ENCODE measurements around the gene SLC6A3. TPM values are rescaled to one million over a fixed set of nuclear protein-coding genes. Genes with fewer than 3 reads are reported as not detected.

Gene SLC6A3
- total RNA-seq, 1 experiment from 2014 or later, result not detected

- Mint-ChIP-seq H3K27ac (ENCODE audit: unreplicated experiment) (no peak overlapping the region), H3K4me1 (ENCODE audit: low read depth, unreplicated experiment) (no peaks in the 10 kb centered on the region), H3K4me3 (ENCODE audit: unreplicated experiment) (no peak overlapping the region), H3K27me3 (ENCODE audit: insufficient read depth, unreplicated experiment) (peaks cover 22% of the 10 kb centered on the region), H3K36me3 (ENCODE audit: insufficient read depth, unreplicated experiment) (no peaks in the 10 kb centered on the region), H3K9me3 (ENCODE audit: unreplicated experiment) (peaks cover 11% of the 10 kb centered on the region)
- Histone ChIP-seq H3K4me3 (ENCODE audit: low read depth, low read length) (no peak overlapping the region), H3K36me3 (ENCODE audit: control insufficient read depth, insufficient read depth, low read length) (no peaks in the 10 kb centered on the region), H3K4me1 (no peaks in the 10 kb centered on the region), H3K27me3 (replicated peaks; ENCODE audit: control insufficient read depth, insufficient read depth, low read length) (no peaks in the 10 kb centered on the region; the same call in 1 of the 2 replicates), H3K9me3 (no peaks in the 10 kb centered on the region)
- no peak for DNase-seq
- intact Hi-C loops (cut with micrococcal nuclease; ENCODE audit: unreplicated experiment), result no loop called here
- ChIA-PET CTCF (no interaction called here), POLR2A (no interaction called here)
- no TSS peak for BruUV-seq (replicated peaks)
- no peak for TF ChIP-seq CTCF (IDR thresholded peaks at IDR 0.05; ENCODE audit: insufficient read depth in 1 of 2, low read depth in 1 of 2, low read length in 1 of 2, severe bottlenecking in 1 of 2, unreplicated experiment in 1 of 2)
Observed at GRCh38 chr5:1402611-1403255, 42.5 kb downstream of the SLC6A3 start.

- Histone ChIP-seq H3K36me3 (ENCODE audit: control insufficient read depth, insufficient read depth, low read length) (no peaks in the 10 kb centered on the region), H3K9me3 (no peaks in the 10 kb centered on the region), H3K27me3 (replicated peaks; ENCODE audit: control insufficient read depth, insufficient read depth, low read length) (peaks cover 1% of the 10 kb centered on the region; the same call in 1 of the 2 replicates), H3K4me1 (no peaks in the 10 kb centered on the region), H3K4me3 (ENCODE audit: low read depth, low read length) (no peak overlapping the region)
- ChIA-PET CTCF (no interaction called here), POLR2A (no interaction called here)
- Mint-ChIP-seq H3K27me3 (ENCODE audit: insufficient read depth, unreplicated experiment) (peaks cover 23% of the 10 kb centered on the region), H3K4me1 (ENCODE audit: low read depth, unreplicated experiment) (no peaks in the 10 kb centered on the region), H3K4me3 (ENCODE audit: unreplicated experiment) (no peak overlapping the region), H3K9me3 (ENCODE audit: unreplicated experiment) (peaks cover 11% of the 10 kb centered on the region), H3K27ac (ENCODE audit: unreplicated experiment) (no peak overlapping the region), H3K36me3 (ENCODE audit: insufficient read depth, unreplicated experiment) (peaks cover 4% of the 10 kb centered on the region)
- TF ChIP-seq CTCF (IDR thresholded peaks at IDR 0.05; ENCODE audit: insufficient read depth in 1 of 2, low read depth in 1 of 2, low read length in 1 of 2, severe bottlenecking in 1 of 2, unreplicated experiment in 1 of 2), result no peak
- no TSS peak for BruUV-seq (replicated peaks)
- intact Hi-C loops (cut with micrococcal nuclease; ENCODE audit: unreplicated experiment), result no loop called here
- no peak for DNase-seq
Observed at GRCh38 chr5:1401536-1402138, 43.6 kb downstream of the SLC6A3 start.

GRCh38 chr5:1400936-1401335 is 44.3 kb downstream of the SLC6A3 start:
- no peaks in the 10 kb centered on the region for H3K36me3 ChIP-seq (ENCODE audit: control insufficient read depth, insufficient read depth, low read length)
- H3K36me3 Mint-ChIP-seq (ENCODE audit: insufficient read depth, unreplicated experiment), result peaks cover 5% of the 10 kb centered on the region
- BruUV-seq (replicated peaks), result no TSS peak
- peaks cover 6% of the 10 kb centered on the region; the same call in 1 of the 2 replicates for H3K27me3 ChIP-seq (replicated peaks; ENCODE audit: control insufficient read depth, insufficient read depth, low read length)
- no peaks in the 10 kb centered on the region for H3K4me1 ChIP-seq
- TF ChIP-seq CTCF (IDR thresholded peaks at IDR 0.05; ENCODE audit: insufficient read depth in 1 of 2, low read depth in 1 of 2, low read length in 1 of 2, severe bottlenecking in 1 of 2, unreplicated experiment in 1 of 2), result no peak
- no peak overlapping the region for H3K4me3 Mint-ChIP-seq (ENCODE audit: unreplicated experiment)
- no peaks in the 10 kb centered on the region for H3K4me1 Mint-ChIP-seq (ENCODE audit: low read depth, unreplicated experiment)
- no peaks in the 10 kb centered on the region for H3K9me3 ChIP-seq
- ChIA-PET POLR2A (no interaction called here), CTCF (no interaction called here)
- no peak overlapping the region for H3K4me3 ChIP-seq (ENCODE audit: low read depth, low read length)
- no peak overlapping the region for H3K27ac Mint-ChIP-seq (ENCODE audit: unreplicated experiment)
- H3K9me3 Mint-ChIP-seq (ENCODE audit: unreplicated experiment), result peaks cover 11% of the 10 kb centered on the region
- H3K27me3 Mint-ChIP-seq (ENCODE audit: insufficient read depth, unreplicated experiment), result peaks cover 27% of the 10 kb centered on the region
- intact Hi-C loops (cut with micrococcal nuclease; ENCODE audit: unreplicated experiment), result no loop called here
- no peak for DNase-seq

All from Caco-2 (cell line).